GM21515 (cell line): ENCODE results near the gene PANK3.
"Not testable (repeated sequence)": the region's sequence is repeated elsewhere in the genome, so short reads cannot be mapped to it uniquely, and the experiment has no call there.

Source experiments
- ATAC-seq: cut with Tn5 transposase; IDR thresholded peaks from one replicate; pipeline ENCODE4 v1.9.1; 2021; ENCODE audit not compliant: unreplicated experiment

The PANK3 gene

GRCh38 chr5:168596122-168596521, 17.0 kb upstream of the PANK3 start:
- ATAC-seq: not testable (repeated sequence)

GRCh38 chr5:168592014-168592368, 12.8 kb upstream of the PANK3 start:
- no peak for ATAC-seq

GRCh38 chr5:168591302-168592013, 12.3 kb upstream of the PANK3 start:
- no peak for ATAC-seq

- ATAC-seq: no peak
These were observed 11.5 kb upstream of the PANK3 start for GRCh38 chr5:168590666-168591065.

GRCh38 chr5:168587987-168588386, 8.8 kb upstream of the PANK3 start:
- ATAC-seq: no peak

GRCh38 chr5:168585119-168585856, 6.1 kb upstream of the PANK3 start:
- ATAC-seq: no peak

- ATAC-seq: peak; percentile 17
These were observed 4.7 kb upstream of the PANK3 start for GRCh38 chr5:168583742-168584482.

- not testable (repeated sequence) for ATAC-seq
These were observed 1.8 kb upstream of the PANK3 start for GRCh38 chr5:168580814-168581469.

GRCh38 chr5:168580227-168580508, 1.0 kb upstream of the PANK3 start:
- ATAC-seq: no peak

GRCh38 chr5:168579488-168580226, 489 bp upstream of the PANK3 start:
- peak; percentile 96 for ATAC-seq

GRCh38 chr5:168578006-168578405, 1.2 kb downstream of the PANK3 start:
- ATAC-seq: no peak

GRCh38 chr5:168575391-168576372, 3.5 kb downstream of the PANK3 start:
- ATAC-seq: no peak

- ATAC-seq: not testable (repeated sequence)
These were observed 5.0 kb downstream of the PANK3 start for GRCh38 chr5:168574156-168574555.

GRCh38 chr5:168573663-168574062, 5.5 kb downstream of the PANK3 start:
- ATAC-seq: not testable (repeated sequence)

- ATAC-seq: no peak
These were observed 8.5 kb downstream of the PANK3 start for GRCh38 chr5:168570490-168571328.

GRCh38 chr5:168568738-168569137, 10.4 kb downstream of the PANK3 start:
- ATAC-seq: no peak

GRCh38 chr5:168563959-168564358, 15.2 kb downstream of the PANK3 start:
- ATAC-seq: no peak

- ATAC-seq: no peak
These were observed 16.9 kb downstream of the PANK3 start for GRCh38 chr5:168562279-168562678.

- no peak for ATAC-seq
These were observed 21.8 kb downstream of the PANK3 start for GRCh38 chr5:168557389-168557788.
